Subcutaneous abdominal adipose tissue (tissue), 5 donors: ENCODE measurements around the gene MSRB2.
"Not testable (repeated sequence)": the region's sequence is repeated elsewhere in the genome, so short reads cannot be mapped to it uniquely, and the experiment has no call there.

Experiments used
- H3K27ac ChIP-seq: one replicate; pipeline ENCODE4 v1.7.0; 2013; ENCODE audit warnings: low read depth, mild to moderate bottlenecking, inconsistent platforms, low read length, moderate library complexity
- H3K27me3 ChIP-seq, 5 donors: one replicate each; pipeline ENCODE4 v1.7.0; 2013; ENCODE audit warnings: low read length in 5 of 5, inconsistent platforms in 1 of 5; ENCODE audit not compliant: control insufficient read depth in 5 of 5, insufficient read depth in 4 of 5
- H3K36me3 ChIP-seq, 5 donors: one replicate each; pipeline ENCODE4 v1.7.0; 2013; ENCODE audit warnings: low read length in 5 of 5; ENCODE audit not compliant: control insufficient read depth in 5 of 5, insufficient read depth in 5 of 5
- H3K4me1 ChIP-seq, 5 donors: one replicate each; pipeline ENCODE4 v1.7.0; 2013; ENCODE audit warnings: low read length in 5 of 5, mild to moderate bottlenecking in 3 of 5, moderate library complexity in 1 of 5; ENCODE audit not compliant: control insufficient read depth in 5 of 5, insufficient read depth in 5 of 5
- H3K4me3 ChIP-seq, 5 donors: one replicate each; pipeline ENCODE4 v1.7.0; 2013; ENCODE audit warnings: low read length in 5 of 5, low read depth in 1 of 5
- H3K9ac ChIP-seq, 5 donors: one replicate each; pipeline ENCODE4 v1.7.0; 2013; ENCODE audit warnings: low read length in 5 of 5, mild to moderate bottlenecking in 4 of 5, moderate library complexity in 3 of 5
- H3K9me3 ChIP-seq, 5 donors: one replicate each; pipeline ENCODE4 v1.7.0; 2013; ENCODE audit warnings: low read length in 5 of 5; ENCODE audit not compliant: control insufficient read depth in 5 of 5
- donor health status: healthy.
- donor health status: healthy.
- donor health status: healthy.
- donor health status: healthy.
- donor health status: healthy.

MSRB2 gene

DNA sequence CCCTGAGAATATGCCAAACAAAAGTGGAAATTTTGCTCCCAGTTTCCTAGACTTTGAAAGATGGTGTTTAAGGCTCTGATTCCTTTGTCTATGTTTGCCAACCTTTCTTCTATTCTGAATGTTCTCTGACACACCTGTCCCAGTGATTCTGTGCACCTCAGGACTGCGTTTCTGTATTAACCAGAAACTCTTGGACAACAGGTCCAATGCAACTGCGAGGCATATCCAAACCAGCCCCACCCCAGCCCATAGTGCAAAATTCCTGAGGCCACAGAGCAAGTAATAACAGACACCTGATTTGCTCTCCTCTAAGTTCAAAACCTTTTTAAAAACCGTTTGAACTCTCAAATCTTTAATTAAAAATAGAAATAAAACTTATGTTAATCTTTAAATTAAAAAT, 37.0 kb upstream of the MSRB2 start:
- no peak overlapping the region for H3K4me3 ChIP-seq
- peaks cover 0 to 15% (median 3%) of the 10 kb centered on the region in 5 donors for H3K9me3 ChIP-seq
- H3K27me3 ChIP-seq = peaks cover 0 to 6% (median 4%) of the 10 kb centered on the region in 5 donors
- H3K4me1 ChIP-seq = peaks cover 0 to 5% (median 0%) of the 10 kb centered on the region in 5 donors
- H3K9ac ChIP-seq = no peak overlapping the region
- no peak overlapping the region for H3K27ac ChIP-seq
- H3K36me3 ChIP-seq = no peaks in the 10 kb centered on the region

GRCh38 chr10:23060918-23061317, 34.5 kb upstream of the MSRB2 start:
- Histone ChIP-seq H3K9me3 (peaks cover 0 to 15% (median 3%) of the 10 kb centered on the region in 5 donors), H3K4me1 (peaks cover 4 to 16% (median 8%) of the 10 kb centered on the region in 5 donors), H3K4me3 (no peak overlapping the region), H3K27me3 (peaks cover 0 to 6% (median 4%) of the 10 kb centered on the region in 5 donors), H3K27ac (no peak overlapping the region), H3K9ac (no peak overlapping the region), H3K36me3 (no peaks in the 10 kb centered on the region)

- H3K27ac ChIP-seq = no peak overlapping the region
- H3K27me3 ChIP-seq = peaks cover 0 to 6% (median 4%) of the 10 kb centered on the region in 5 donors
- H3K9me3 ChIP-seq = peaks cover 0 to 15% (median 3%) of the 10 kb centered on the region in 5 donors
- no peak overlapping the region for H3K9ac ChIP-seq
- H3K4me3 ChIP-seq = no peak overlapping the region
- H3K36me3 ChIP-seq = no peaks in the 10 kb centered on the region
- H3K4me1 ChIP-seq = peaks cover 4 to 18% (median 10%) of the 10 kb centered on the region in 5 donors
These were observed 32.1 kb upstream of the MSRB2 start for GRCh38 chr10:23063045-23063972.

DNA sequence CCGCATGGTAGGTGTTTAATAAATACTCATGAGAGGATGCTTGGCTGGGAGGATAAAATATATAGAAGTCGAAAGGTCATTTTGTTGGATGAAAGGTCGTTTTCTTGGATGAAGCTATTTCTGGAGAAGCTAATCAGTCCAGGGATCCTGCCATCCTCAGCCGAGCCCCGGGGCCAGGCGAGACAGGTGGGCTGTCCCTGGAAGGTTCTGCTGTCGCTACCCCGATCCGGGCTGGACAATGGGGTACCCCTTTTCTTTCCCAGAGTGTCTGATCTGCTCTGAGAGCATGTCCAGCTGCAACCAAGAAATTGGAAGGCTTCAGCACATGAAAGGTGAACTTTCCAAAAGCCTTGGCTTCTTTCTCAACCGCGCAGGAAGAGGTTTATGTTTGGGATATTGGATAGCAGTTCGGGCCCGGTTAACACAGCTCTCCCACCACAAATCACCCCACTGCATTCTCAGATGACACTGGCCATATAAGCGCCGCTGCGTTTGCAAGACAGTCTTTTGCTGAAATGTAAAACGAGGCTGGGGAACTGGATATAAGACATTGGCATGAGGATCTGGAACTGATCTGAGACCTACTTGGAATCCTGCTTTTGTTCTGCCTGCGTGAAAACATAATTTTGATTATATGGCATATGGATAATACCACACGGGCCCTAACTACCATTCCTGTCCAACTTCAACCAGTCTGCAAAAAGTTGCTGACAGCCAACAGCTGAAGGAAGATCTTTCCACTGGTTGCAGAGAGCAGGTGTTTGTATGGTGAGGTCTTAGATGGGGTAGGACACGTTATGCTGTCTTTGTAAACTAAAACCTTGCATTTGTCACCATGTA, 31.2 kb upstream of the MSRB2 start:
- no peaks in the 10 kb centered on the region for H3K36me3 ChIP-seq
- H3K9ac ChIP-seq = no peak overlapping the region
- H3K4me3 ChIP-seq = no peak overlapping the region
- H3K27ac ChIP-seq = no peak overlapping the region
- H3K9me3 ChIP-seq = peaks cover 0 to 10% (median 3%) of the 10 kb centered on the region in 5 donors
- H3K4me1 ChIP-seq = peaks cover 4 to 18% (median 12%) of the 10 kb centered on the region in 5 donors
- peaks cover 0 to 6% (median 4%) of the 10 kb centered on the region in 5 donors for H3K27me3 ChIP-seq

DNA sequence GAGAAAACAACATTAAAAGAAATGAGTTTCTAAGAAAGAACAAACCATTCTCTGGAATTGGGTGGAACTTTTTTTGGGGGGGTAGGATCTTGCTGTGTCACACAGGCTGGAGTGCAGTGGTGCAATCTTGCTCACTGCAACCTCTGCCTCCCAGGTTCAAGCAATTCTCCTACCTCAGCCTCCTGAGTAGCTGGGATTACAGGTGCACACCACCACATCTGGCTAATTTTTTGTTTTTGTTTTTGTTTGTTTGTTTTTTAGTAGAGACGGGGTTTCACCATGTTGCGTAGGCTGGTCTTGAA, 30.6 kb upstream of the MSRB2 start:
- H3K9me3 ChIP-seq, H3K27ac ChIP-seq, H3K4me3 ChIP-seq, H3K9ac ChIP-seq, H3K36me3 ChIP-seq, H3K27me3 ChIP-seq: not testable (repeated sequence)
- peaks cover 4 to 18% (median 12%) of the 10 kb centered on the region in 5 donors for H3K4me1 ChIP-seq

DNA sequence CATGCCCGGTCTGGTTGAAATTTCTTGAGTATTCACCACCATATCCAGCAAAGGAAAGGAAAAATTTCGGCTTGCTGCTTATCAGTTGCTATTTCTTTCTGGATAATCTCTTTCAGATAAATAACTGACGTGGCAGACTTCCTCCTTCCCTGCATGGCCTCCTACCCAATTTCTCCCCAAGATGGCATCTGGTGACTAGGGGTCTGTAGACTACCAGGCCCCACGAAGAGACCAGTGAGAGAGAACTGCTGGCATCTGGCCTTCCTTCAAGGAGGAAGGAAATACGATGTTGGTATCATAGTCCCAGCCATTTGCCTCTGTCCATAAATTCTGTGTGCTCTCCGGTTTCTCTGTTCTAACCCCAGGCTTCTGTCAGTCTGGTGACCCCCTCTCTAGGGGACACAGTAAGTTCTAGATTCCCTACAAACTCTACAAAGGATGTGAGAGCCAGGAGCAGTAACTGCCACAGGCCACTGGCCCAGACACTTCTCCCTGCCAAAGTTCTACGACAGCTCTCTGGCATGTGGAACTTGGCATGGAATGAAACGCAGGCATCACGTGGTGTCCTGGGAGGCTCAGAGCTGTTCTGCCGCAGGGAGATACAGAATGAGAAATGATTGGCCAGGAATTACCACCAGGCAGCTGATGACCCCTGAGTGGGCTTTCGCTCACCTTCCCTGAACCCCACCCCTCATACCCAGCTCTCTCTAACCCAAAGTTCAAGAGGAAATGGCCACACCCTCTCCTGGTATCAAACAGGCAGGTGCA, 30.0 kb upstream of the MSRB2 start:
- Histone ChIP-seq H3K27ac (no peak overlapping the region), H3K9ac (no peak overlapping the region), H3K4me3 (no peak overlapping the region), H3K27me3 (peaks cover 0 to 6% (median 4%) of the 10 kb centered on the region in 5 donors), H3K36me3 (no peaks in the 10 kb centered on the region), H3K4me1 (peaks cover 4 to 18% (median 12%) of the 10 kb centered on the region in 5 donors), H3K9me3 (peaks cover 0 to 4% (median 3%) of the 10 kb centered on the region in 5 donors)

- peaks cover 4 to 18% (median 12%) of the 10 kb centered on the region in 5 donors for H3K4me1 ChIP-seq
- no peak overlapping the region for H3K9ac ChIP-seq
- H3K9me3 ChIP-seq = no peaks in the 10 kb centered on the region
- peaks cover 0 to 4% (median 0%) of the 10 kb centered on the region in 5 donors for H3K27me3 ChIP-seq
- no peaks in the 10 kb centered on the region for H3K36me3 ChIP-seq
- no peak overlapping the region for H3K27ac ChIP-seq
- no peak overlapping the region for H3K4me3 ChIP-seq
These were observed 28.0 kb upstream of the MSRB2 start for GRCh38 chr10:23067337-23067736.

- H3K9ac ChIP-seq = no peak overlapping the region
- H3K4me1 ChIP-seq = peaks cover 6 to 21% (median 10%) of the 10 kb centered on the region in 5 donors
- no peaks in the 10 kb centered on the region for H3K9me3 ChIP-seq
- H3K4me3 ChIP-seq = no peak overlapping the region
- H3K27me3 ChIP-seq = peaks cover 0 to 2% (median 0%) of the 10 kb centered on the region in 5 donors
- H3K27ac ChIP-seq = no peak overlapping the region
- H3K36me3 ChIP-seq = no peaks in the 10 kb centered on the region
These were observed 27.2 kb upstream of the MSRB2 start for GRCh38 chr10:23067939-23068775.
